Measurements from ENCODE around the gene TCP11. TPM values are rescaled to one million over a fixed set of nuclear protein-coding genes. Genes with fewer than 3 reads are reported as not detected.

TCP11 gene
- not detected in 2 replicates for total RNA-seq
- 0.10 TPM for polyA plus RNA-seq (2012)

DNA sequence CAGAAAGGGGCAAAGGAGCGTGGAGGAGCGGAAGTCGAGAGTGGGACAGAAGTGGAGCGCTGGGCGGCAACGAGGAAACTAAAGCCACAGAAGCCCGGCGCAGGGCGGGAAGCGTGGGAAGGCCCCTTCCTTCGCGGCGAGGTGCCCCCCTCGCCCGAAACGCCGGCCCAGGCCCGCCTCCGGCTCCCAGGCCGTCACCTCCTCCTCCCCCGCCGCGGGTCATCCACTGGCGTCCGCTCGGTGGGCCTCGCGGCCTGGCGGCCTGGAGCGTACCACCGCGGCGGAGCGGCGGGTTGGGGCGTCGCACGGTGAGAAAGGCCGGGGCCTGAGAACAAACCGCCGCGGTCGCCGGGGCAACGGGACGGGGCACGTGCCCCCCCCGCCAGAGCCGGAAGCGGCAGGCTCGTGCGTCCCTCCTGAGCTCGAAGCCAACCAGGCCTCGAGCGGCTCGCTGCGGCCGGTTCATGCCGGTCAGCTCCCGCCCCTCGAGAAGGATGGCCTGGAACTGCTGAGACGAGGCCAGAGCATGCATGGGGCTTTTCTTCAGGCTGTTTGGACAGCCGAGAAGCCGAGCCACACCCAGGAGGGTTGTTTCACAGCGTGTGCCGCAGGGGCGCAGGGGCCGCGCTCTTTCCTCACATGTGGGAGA, at the start of gene TCP11:
Gene TCP11 (minus strand): TSS at position 333 of the 649 bp plus-strand sequence. CDS start 469 bp downstream, outside the sequence.
- no peak for DNase-seq (ENCODE audit: low read depth)

DNA sequence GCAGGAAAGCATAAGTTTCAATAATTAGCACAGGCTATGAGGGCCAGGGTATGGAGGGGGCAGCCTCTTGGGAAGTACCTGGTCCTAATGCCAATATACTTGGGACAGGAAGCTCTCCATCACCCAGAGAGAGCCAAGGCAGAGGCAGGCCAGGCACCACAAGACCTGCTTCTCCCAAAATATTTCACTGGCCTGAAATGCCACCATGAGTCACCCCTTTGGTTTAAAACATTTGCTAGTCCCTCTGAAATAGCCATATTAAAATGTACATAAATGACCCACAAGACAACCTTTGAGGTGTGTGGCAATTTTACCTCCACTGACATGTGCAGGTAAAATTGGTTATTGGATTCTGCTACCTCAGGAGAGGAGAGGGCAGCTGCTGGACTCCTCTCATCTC, 49.2 kb upstream of the TCP11 start:
- DNase-seq (ENCODE audit: low read depth): peak; percentile 33

DNA sequence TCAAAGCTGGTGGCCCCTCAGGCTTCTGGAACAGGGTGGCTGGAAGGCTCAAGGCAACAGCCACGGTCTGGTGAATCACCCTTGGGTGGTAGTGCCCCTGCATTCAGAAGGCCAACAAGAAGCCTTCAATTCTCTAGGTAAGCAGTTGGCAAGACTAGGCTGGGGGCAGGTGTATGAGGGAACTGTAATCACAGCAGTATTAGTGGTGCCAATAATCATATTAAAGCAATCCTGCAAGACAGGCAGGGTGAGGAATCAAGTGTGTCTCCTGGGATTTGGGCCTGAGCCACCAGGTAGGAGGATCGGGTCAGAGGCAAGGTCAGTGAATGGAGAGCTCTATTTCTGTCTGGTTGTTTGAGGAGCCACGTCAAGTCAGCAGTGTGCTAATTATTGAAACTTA, 47.7 kb upstream of the TCP11 start:
- no peak for DNase-seq (ENCODE audit: low read depth)

DNA sequence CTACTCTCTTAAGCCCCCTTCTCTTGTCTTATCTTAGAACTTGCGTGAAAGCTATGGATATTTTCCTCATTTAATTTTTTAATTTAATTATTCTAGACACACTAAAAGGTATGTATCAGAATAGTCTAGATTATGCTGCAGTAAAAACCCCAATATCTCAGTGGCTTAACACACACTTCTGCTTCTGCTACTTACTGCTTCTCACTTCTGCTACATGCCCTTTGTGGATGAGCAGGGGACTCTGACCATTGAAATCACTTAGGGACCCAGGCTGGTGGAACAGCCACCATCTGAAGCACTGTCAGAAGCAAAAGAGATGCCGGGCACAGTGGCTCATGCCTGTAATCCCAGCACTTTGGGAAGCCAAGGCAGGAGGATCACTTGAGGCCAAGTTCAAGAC, 45.4 kb upstream of the TCP11 start:
- DNase-seq (ENCODE audit: low read depth): no peak

DNA sequence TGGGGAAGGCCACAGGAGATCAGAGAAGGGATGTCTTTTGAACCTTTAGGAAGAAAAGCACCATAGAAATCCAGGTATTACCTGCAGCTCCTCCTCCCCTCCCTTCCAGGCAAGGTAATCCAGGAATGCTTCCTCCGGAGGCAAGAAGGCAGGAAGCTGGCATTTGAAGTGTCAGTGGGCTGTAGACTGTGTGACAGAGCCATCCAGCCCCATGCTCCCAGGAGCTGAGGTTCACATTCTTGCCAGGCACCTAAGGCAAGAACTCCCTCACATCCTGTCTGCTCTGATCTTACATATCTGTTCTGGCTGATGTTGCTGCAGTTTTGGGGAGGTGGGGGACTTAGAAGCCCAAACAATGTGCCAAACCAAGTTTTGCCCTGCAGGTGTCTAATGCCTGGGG, 44.8 kb upstream of the TCP11 start:
- no peak for DNase-seq (ENCODE audit: low read depth)

DNA sequence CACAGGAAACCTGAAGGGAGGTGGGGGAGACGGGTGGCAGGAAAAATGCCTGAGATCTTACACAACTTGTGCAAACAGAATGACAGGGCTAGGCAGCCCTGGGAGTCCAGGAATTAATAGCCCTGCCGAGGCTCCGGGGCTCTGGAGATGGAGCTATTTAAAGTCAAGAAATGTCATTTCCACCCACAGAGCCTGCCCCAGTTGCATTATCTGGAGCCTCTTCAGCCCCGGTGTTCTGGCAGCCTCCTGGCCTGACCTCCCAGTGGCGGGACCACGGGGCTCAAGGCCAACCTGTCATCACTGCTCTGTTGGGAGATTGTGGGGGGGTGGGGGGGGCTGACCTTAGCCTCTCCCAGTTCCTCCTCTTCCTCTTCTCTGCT, 44.2 kb upstream of the TCP11 start:
- DNase-seq (ENCODE audit: low read depth): peak; percentile 53

DNA sequence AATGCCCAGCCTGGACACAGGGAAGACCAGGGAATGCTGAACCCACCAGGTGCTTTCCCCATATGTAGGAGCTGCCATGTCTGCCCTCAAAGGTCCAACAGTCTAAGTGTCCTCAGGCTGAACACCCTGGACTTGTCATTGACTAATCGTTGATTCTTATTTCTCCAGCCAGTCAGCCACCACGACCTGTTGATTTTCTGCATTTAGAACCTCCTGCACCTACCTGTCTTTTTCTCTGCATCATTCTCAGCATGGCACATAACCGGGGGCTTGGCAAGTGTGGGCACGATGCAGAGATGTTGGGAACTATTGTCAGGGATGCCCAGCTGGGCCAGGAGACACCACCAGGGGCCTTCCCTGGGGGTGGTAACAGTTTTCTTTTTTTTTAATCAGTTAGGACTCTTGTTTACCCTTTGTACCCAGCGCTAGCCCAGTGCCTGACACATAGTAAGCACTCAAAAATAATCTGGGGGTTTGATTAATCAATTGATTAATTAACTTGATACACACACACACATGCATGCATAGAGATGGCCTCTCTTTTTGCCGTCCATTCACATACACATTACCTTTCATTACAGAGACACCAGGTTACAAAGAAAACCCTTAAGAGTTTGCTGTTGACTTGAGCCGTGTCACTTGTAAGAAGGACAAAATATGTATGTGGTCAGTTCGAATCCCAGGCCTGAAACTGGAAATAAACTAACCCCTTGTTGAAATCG, 43.6 kb upstream of the TCP11 start:
- DNase-seq (ENCODE audit: low read depth): no peak

DNA sequence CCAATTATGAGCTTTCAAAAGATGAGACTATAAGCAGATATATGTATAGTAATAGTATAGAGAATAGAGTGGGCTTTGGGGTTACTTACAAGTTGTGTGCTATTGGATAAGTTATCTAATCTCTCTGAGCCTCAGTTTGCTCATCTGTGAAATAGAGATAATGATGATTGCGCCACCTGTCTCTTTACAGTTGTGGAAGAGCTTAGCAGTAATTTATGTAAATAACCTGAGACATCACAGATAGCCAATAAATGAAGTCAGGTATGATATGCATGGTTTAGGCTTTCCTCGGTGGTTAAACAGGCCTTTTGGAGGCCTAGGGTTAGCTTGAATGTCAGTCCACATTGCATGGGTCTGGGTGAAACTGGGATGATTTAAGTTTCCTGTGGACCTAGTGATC, 42.8 kb upstream of the TCP11 start:
- no peak for DNase-seq (ENCODE audit: low read depth)

DNA sequence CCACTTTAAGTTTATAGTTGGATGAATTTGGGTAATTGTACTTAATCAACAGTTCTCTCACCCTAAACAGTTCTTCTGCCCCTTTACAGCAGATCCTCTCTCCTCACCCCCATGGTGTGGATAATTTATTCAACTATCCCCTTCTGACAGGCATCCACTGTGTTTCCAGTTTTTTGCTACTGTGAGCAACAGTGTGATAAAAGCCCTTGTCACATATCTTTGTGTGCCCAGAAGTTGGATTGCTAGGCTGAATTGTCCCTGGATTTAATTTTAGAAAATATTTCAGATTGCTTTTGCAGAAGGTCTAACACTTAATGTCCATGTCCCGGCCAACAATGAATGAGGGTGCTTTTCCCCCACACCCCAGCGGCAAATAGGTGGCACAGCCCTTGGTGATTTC, 42.1 kb upstream of the TCP11 start:
- no peak for DNase-seq (ENCODE audit: low read depth)

DNA sequence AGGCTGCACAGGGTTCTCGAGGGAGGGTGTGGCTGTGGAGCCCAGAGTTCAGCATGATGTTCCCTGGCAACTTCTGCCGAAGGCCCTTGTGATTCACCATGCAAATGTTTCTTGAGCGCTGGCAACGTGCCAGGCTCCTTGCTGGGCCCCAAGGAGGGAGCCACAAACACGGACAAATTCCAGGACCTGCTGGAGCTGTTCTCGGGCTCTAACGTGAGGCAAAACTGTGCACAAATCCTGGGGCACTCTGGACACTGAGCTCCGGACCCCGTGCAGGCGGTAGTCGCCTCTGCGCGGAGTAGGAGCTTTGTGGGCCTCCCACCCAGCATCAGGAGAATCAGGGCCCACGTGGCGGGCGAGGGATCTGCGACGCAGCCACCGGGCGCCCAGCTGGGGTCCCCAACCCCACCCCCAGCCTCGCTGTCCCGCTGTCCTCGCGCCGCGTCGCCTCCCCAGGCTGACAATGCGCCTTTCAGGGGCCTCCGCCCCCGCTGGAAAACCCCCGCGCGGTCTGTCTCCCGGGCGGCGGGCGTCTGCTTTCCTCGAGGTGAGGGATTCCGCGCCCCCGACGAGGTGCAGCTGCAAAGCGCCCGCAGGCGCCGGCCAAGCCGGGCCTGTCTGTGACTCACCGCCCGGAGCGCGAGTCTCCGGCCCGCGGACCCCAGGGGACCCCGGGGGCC, 40.9 kb upstream of the TCP11 start:
- DNase-seq (ENCODE audit: low read depth): peak; percentile 67

DNA sequence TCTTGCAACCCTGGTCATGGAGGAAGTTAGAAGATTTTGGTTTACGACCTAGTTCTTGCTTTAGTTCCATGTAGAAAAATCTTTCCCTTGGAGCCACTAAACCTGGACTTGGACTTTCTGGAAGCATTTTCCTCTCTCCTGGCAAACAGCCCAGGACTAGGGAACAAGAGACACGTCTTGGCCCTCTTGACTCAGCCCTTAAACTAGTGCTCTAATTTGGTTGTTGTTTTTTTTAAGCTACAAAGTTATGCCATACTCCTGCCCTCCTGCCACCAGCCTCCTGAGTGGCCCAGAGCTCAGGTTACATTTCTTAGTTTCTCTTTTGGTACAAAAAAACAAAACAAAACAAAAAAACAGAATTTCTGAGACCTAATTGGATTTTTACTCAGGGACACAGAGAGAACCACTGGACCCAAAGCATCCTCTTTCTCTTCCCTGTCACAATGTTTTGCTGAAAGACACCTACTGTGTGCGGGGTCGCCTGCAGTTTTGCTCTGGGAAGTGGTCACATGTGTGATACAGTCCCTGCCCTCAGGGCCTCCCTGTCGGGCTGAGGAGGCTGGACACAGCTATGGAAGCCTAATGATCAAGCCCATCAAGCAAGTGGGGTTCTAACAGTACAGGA, 40.3 kb upstream of the TCP11 start:
- DNase-seq (ENCODE audit: low read depth): peak; percentile 73

DNA sequence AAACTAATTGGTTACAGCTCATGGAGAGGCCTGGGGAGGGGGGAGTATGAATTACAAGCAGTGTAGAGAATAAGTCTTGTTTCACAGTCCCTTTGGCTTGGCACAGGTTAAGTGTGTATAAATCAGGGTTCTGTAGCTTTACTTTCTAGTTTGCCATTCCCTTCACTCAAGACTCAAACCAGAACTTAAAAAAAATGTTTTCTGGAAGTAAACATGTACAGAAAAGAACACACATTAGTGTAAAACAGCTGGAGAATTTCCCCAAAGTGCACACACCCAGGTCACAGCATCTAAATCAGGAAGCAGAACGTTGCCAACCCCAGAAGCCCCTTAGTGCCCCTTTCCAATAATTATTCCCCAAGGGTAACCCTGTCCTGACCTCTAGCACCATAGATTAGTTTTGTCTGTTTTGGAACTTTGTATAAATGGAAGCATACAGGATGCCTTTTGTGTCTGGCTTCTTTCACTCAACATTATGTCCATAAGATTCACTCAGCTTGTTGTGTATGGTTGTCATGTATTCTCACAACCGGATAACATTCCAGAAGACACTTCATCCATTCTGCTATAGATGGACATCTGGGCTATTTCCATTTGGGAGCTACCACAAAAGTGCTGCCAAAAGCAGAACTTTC, 38.9 kb upstream of the TCP11 start:
- no peak for DNase-seq (ENCODE audit: low read depth)

DNA sequence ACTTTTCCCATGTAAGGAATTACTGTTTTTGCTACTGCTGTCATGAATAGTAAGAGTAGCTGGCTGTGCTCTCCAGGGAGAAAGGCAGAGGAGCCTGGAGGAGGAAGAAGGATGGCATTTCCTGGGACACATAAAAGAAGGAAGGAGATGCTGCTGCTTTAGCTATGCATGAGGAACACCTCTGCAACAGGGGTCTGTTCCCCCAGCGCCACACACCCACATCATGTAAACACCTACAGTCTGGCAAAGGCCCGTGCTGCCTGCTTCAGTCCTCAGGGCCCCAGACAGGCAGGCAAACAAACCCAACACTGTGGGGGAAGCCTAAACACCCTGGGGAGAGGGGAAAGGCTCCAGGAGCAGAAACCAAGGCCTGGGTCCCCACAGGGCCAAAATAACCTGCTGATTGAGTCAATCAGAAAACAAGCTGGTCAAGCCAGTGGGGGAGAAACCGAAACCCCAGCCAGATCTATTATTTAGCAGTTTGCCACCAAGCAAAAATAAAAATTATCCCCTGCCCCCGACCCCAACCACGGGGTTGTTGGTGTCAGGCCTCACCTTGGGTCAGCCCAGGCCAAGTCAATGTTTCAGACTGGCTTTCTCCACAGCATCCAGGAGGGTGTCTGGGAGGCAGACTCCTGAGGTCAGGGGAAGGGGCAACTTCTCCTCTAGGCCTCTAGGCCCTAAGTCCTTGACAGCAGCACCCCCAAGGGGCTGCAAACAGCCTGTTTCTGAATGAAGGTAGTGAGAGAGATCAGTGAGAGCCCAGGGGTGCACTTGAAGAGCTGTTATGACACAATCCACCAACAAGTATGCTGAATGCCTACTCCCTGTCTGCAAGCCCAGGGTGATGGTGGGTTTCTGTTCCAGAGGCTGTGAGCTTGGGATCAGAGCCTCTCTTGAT, 38.0 kb upstream of the TCP11 start:
- DNase-seq (ENCODE audit: low read depth): no peak

DNA sequence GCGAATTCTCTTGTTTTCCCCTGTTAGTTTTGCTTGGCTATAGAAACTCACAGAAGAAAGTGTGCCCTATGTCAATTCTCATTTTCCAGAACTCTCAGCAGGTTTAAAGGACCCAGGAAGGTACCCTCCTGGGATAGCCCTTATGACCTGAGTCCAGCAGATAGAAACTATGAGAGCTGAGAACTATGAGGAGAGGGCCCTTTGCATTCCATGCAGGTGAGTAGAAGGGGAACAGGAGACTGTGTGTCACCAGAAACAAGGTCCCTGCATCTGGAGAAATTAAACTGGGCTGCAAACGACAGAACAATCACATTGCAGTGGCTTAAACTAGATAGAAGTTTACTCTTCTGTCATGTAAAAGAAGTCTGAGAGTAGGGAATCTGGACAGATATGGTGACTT, 36.9 kb upstream of the TCP11 start:
- no peak for DNase-seq (ENCODE audit: low read depth)

DNA sequence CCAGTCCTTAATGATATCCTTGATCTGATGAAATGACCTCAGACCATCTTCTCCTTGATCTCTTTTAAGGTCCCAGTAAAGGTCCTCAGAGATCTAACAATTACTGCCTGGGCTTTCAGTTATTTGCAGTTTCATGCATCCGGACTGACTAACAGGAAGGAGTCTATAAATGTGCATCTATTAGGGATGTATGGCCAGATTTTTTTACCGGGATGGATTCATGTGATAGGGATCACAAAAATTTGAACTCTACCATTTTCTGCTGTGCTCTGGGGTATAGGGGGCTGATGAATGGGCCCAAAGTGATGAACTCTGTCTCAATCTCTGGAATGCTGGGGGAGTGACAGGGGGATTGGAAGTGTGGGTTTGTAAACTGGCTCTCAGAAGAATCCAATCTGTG, 36.5 kb upstream of the TCP11 start:
- DNase-seq (ENCODE audit: low read depth): no peak

DNA sequence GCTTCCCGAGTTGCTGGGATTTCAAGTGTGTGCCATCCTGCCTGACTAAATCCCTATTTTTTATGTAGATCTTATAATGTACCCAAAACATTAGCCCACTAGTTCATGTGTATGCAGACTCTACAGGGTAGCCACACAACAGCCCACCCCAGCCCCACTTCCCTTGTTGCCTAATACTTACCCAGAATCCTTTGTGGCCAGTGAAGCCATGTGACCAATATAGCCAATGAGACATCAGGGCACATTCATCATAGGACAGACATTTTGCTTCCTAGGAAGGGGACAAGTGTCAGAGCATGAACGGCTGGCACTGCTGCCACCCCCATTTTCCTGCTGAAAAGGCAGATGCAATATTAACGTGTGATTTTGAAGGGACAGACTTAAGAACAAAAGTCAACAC, 36.0 kb upstream of the TCP11 start:
- no peak for DNase-seq (ENCODE audit: low read depth)

DNA sequence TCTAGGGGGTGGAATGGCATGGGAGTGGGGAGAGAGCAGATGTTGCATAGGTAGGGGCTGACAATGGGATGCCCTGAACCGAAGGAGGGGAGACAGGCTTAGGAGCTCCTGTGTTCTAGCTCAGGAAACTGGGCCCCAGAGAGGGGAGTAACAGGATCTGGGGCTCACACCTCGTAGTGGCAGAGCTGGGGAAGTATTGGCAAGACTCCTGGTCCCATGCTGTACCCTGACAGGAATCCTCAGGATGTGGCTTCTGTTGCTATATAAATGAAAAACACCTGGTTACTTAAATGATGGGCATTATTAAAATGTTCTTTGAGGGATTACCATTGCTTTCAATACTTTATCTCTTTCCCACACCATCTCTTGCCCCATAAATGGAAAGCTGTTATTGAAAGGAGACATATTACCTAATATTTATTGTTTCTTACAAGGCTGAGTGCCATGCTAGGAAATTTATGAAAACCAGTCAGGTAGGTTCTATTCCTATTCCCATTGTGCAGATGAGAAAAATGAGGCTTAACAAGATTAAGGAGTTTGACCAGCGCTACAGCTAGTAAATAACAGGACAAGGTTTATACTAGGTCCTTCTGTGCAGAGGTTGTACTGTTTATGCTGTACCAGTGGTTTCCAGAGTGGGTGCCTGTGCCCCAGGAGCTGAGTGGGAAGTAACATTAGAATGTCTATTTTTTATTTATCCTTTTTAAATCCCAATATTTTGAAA, 35.3 kb upstream of the TCP11 start:
- no peak for DNase-seq (ENCODE audit: low read depth)

DNA sequence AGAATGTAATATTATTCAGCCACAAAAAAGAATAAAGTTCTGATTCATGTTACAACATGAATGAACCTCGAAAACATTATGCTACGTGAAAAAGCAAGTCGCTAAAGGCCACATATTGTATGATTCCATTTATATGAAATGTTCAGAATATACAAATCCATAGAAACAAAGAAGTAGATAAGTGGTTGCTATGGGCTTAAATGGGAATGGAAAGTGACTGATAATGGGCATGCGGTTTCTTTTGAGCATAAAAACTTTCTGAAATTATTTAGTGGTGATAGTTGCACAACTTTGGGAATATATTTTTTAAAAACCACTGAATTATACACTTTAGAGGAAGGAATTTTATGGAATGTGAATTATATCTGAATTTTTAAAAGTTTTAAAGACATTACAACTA, 33.4 kb upstream of the TCP11 start:
- DNase-seq (ENCODE audit: low read depth): no peak

DNA sequence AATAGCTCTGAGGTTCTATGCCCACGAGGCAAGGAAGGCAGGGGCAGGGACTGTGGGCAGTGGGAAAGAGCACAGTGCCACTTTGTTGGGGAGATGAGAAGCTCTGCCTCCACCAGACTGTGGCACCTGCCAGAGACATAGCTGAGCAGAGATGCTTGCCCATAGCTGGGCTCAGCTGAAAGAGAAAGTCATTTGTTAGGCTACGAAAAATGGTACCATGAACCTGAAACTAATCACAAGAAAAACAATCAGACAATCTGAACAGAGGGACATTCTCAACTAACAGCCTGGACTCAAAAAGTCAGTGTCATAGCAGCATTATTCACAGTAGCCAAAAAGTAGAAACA, 32.9 kb upstream of the TCP11 start:
- DNase-seq (ENCODE audit: low read depth): no peak
